Measurements from ENCODE around the gene PPP2R5C.
A peak's percentile ranks its signal among the peaks of the same experiment; 100 is the strongest.
"Not testable (repeated sequence)": the region's sequence is repeated elsewhere in the genome, so short reads cannot be mapped to it uniquely, and the experiment has no call there.

The PPP2R5C gene

GRCh38 chr14:101761032-101761880 lies at the start of gene PPP2R5C:
PPP2R5C (plus strand) TSS chr14:101761709; CDS start chr14:101761894, 185 bp downstream.
- peak; percentile 88 for DNase-seq

GRCh38 chr14:101711857-101712233 lies 49.7 kb upstream of the PPP2R5C start:
- DNase-seq = not testable (repeated sequence)

GRCh38 chr14:101712341-101712740 lies 49.2 kb upstream of the PPP2R5C start:
- DNase-seq = not testable (repeated sequence)

DNA sequence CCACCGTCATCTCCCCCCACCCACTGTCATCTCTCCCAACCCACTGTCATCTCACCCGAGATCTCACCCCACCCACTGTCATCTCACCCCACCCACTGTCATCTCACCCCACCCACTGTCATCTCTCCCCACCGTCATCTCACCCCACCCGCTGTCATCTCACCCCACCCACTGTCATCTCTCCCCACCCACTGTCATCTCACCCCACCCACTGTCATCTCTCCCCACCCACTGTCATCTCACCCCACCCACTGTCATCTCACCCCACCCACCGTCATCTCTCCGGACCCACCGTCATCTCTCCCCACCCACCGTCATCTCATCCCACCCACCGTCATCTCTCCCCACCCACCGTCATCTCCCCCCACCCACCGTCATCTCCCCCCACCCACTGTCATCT lies 48.4 kb upstream of the PPP2R5C start:
- not testable (repeated sequence) for DNase-seq

- no peak for DNase-seq
These were observed 47.7 kb upstream of the PPP2R5C start for GRCh38 chr14:101713621-101714349.

GRCh38 chr14:101714394-101714793 lies 47.1 kb upstream of the PPP2R5C start:
- DNase-seq = no peak

DNA sequence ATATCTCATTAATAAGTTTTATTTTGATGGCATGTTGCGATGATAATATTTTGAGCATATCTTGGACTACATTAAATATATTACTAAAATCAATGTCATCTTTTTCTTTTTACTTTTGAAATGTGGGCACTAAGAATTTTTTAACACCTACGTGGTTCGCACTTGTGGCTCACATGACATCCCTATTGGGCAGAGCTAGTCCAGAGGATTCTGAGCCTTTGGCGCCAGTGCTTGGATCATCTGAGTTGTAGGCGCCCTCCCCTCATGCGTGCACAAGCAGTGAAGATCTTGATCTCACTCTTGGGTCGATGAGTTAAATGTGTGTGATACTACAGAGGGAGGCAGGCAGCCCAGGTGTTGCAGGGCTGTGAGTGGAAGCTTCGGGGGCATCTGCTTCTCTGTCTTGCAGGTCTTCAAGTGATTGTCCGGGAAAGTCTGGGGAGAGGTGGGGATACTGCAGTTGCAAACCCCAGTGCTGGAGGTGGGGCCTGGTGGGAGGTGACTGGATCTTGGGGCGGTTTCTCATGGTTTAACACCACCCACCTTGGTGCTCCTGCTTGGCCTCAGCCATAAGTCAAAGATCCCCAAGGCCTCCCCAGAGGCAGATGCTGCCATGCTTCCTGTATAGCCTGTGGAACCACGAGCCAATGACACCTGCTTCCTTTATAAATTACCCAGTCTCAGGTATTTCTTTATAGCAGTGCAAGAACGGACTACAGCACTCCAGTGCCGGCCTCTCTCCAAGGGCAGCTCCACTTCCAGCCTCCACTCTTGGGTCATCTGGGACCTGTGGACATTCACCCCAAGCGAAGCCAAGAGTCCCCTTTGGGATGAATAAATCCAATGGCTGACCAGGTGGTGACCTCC lies 46.1 kb upstream of the PPP2R5C start:
- DNase-seq = no peak

- no peak for DNase-seq
These were observed 45.2 kb upstream of the PPP2R5C start for GRCh38 chr14:101716077-101716950.

DNA sequence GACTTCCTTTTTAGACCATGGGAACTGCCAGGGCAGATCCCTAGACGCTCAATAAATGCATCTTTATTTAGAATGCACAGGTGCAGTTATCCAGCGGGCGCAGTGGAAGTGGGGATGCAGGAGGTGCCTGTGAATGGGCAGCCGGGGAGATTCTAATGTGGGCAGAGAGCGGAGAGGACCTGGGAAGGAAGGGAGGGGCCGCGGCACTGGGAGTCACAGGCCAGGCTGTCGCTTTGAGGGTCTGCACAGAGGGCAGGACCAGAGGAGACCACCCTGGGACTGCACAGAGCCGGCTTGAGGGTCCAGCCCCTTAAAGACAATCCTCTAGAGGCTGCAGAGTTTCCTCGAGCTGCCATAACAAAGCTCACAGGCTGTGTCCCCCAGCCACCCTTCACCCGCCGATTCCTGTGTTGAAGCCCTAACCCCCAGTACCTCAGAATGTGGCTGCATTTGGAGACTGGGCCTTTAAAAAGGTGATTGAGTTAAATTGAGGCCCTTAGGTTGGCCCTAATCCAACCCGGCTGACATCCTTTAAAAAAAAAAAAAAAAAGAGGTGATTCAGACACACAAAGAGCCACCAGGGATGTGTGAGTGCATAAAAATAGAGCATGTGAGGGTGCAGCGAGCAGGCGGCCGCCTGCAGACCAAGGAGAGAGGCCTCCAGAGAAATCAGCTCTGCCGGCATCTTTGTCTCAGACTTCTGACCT lies 44.4 kb upstream of the PPP2R5C start:
- DNase-seq = no peak

DNA sequence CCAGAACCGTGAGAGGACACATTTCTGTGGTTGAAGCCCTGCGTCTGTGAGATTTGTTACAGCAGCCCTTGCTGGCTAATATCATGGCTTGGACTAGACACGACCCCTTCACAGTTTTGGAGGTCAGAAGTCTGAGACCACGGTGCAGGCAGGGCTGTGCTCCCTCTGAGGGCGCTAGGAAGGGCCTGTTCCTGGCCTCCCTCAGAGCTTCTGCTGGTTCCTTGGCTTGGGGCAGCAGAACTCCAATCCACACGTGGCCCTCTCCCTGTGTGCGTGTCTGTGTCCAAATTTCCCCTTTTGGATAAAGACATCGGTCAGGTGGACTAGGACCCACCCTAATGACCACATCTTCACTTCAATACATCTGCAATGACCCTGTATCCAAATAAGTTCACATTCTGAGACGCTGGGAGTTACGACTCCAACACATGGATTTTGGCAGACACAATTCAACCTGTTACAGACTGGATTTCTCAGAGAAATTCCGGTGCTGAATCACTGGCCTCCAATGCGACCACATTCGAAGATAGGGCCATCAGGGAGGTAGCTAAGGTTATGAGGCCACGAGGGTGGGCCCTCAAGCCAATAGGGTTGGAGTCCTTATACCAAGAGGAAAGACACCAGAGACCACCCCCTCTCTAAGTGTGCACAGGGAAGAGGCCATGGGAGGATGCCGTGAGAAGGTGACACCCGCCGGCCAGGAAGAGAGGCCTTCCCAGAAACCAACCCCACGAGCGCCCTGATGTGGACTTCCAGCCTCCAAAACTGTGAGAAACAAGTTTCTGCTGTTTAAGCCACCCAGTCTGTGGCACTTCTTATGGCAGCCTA lies 43.6 kb upstream of the PPP2R5C start:
- DNase-seq = no peak

DNA sequence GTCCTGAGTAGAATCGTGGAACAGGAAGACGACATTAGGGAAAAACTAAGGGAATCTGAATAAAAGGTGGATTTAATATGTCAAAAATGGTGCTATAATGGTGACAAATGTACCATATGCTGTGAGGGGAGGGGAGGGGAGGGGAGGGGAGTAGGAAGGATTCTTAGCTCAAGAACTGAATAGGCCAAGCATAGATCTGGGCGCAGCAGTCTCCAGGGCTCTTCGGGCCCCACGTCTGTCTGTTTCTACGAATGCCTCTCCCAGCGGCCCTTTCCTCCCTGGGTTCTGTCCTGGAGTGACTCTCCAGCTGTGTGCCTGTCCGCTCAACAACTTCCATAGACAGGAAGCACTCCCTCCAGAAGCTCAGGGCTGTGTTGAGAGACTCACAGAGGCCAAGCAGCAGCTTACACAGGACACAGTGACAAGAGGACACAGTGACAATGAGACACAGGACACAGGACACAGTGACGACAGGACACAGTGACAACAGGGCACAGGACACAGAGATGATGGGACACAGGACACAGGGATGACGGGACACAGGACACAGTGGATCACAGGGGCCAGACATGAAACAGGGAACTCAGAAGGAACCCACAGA lies 42.4 kb upstream of the PPP2R5C start:
- no peak for DNase-seq

- DNase-seq = no peak
These were observed 41.8 kb upstream of the PPP2R5C start for GRCh38 chr14:101719708-101720107.

DNA sequence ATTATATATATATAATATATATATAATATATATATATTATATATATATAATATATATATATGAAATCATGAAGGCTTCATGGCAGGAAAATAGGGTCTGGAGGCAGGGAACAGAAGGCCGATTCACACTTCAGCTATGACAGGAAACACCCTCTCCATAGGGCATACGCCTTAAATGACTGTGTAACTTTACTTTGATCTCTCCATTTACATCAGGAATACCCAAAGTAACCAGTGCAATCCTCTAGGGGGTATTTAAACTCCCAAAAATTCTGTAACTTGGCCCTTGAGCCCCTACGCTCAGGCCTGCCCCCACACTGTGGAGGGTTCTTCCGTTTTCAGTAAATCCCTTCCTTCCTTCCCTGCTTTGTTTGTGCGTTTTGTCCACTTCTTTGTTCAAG lies 40.4 kb upstream of the PPP2R5C start:
- DNase-seq = no peak

DNA sequence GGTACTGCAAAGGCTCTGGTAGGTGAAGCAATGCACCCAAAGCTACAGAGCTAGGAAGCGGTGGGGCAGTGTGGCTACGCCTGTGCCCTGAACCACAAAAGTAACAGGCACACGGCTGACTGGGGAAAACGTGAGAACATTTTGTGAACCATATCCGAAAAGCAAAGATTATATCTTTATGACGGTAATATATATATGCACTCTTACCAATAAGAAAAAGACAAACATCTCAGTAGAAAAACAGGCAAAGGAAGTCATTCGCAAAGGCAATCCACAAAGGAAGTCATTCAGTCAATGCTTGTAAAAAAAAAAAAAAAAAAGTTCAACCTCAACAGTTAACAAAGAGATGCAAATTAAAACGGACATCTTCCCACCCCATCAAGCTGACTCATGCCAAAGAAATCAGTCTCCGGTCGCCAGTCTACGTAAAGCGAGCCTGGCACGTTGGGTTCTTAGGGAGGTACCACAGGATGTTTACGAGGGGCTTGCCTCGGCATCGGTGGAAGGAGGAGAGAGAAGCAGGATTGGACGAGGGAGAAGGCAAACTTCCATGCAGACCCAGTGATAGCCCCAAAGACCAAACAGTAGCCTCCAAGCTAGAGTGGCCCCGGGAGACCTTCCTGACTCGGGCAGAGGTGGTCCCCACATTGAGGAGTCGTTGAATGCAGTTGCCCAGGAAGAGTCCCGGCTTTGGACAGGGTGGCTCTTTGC lies 39.4 kb upstream of the PPP2R5C start:
- peak; percentile 52 for DNase-seq

DNA sequence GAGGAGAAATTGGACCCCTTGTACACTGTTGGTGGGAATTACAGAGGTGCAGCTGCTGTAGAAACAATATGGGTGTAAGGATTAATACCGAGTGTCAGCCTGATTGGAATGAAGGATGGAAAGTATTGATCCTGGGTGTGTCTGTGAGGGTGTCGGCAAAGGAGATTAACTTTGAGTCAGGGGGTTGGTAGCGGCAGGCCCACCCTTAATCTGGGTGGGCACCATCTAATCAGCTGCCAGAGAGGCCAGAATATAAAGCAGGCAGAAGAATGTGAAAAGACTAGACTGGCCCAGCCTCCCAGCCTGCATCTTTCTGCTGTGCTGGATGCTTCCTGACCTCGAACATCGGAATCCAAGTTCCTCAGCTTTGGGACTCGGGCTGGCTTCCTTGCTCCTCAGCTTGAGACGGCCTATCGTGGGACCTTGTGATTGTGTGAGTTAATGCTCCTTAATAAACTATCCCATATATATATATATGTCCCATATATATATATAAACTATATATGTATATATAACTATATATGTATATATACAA lies 38.4 kb upstream of the PPP2R5C start:
- DNase-seq = no peak

GRCh38 chr14:101725652-101726051 lies 35.9 kb upstream of the PPP2R5C start:
- not testable (repeated sequence) for DNase-seq

DNA sequence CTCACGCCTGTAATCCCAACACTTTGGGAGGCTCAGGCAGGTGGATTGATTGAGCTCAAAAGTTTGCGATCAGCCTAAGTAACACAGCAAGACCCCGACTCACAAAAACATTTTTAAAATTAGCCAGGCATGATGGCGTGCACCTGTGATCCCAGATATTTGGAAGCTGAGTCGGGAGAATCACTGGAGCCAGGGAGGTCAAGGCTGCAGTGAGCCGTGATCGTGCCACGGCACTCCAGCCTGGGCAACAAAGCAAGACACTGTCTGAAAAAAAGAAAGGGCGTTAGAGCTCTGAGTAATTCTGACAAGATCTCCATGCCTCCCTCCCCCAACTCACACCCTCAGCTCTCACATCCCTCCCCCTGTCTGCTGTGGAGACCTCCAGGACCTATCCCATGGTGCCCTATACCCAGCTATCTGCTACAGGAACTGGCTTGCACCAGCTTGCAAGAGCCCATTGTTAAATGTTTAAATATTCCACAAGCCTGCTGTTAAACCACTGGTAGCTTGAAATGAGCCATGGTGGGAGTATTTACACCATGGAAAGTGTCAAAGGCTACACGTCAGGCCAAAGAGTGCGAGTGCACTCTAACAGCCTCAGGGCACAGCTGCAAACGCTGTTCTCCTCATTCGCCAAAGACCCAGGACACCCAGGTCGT lies 35.1 kb upstream of the PPP2R5C start:
- DNase-seq = no peak

DNA sequence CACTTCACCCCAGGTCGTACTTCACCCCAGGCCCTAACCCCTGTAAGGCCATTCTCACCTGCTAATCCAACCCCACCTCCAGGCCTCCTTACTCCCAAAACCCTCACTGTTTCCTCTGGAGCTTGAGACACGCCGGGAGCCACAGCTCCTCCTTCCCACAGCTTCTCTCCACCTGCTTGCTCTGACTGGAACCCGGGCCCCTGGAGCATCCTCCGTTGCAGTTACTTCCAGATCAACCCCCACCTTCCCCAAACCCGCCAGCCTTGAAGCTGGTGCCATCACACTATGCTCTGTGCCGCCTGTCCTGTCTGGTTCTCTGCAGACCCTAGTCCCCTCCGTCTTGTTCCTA lies 34.6 kb upstream of the PPP2R5C start:
- no peak for DNase-seq
